Activated CD8-positive, alpha-beta T cell treated with anti-CD3 and anti-CD28 coated beads for 36 hours (primary cell): ENCODE results near the gene CYREN. TPM values are rescaled to one million over a fixed set of nuclear protein-coding genes. Genes with fewer than 3 reads are reported as not detected.

Source experiments
- ATAC-seq: fragments of 200-7000 bp; cut with Tn5 transposase; one replicate; pipeline ENCODE4 v1.10.0; 2021; ENCODE audit warnings: mild to moderate bottlenecking, moderate library complexity
- CTCF ChIA-PET: fragments of 350-600 bp; sonication (Branson Sonifier 250); formaldehyde crosslinking; loops from one replicate; lab custom pipeline; 2021; ENCODE audit warnings: antibody characterized with exemption; lab: Charles Lee
- POLR2A ChIA-PET: fragments of 350-600 bp; sonication (Branson Sonifier 250); formaldehyde crosslinking; loops from one replicate; lab custom pipeline; 2021; ENCODE audit warnings: antibody characterized with exemption; lab: Charles Lee
- DNase-seq: peaks from one replicate; pipeline ENCODE4 v3.0.0-alpha.2; 2020
- H3K27ac Mint-ChIP-seq: one replicate; pipeline ENCODE4 v1.8.0; 2021; ENCODE audit warnings: mild to moderate bottlenecking, mixed read lengths
- H3K27me3 Mint-ChIP-seq: one replicate; pipeline ENCODE4 v1.8.0; 2021; ENCODE audit warnings: mixed read lengths
- H3K36me3 Mint-ChIP-seq: one replicate; pipeline ENCODE4 v1.8.0; 2021; ENCODE audit warnings: low read depth, mixed read lengths
- H3K4me1 Mint-ChIP-seq: one replicate; pipeline ENCODE4 v1.8.0; 2021; ENCODE audit warnings: low read depth, mixed read lengths
- H3K4me3 Mint-ChIP-seq: one replicate; pipeline ENCODE4 v1.8.0; 2021; ENCODE audit warnings: mild to moderate bottlenecking, moderate library complexity, mixed read lengths
- H3K9me3 Mint-ChIP-seq: one replicate; pipeline ENCODE4 v1.8.0; 2021; ENCODE audit warnings: mixed read lengths
- CTCF ChIP-seq: fragments of 200-600 bp; IDR thresholded peaks from one replicate; pipeline ENCODE4 v1.8.0; 2022; ENCODE audit warnings: antibody characterized with exemption, mild to moderate bottlenecking
- intact Hi-C: fragments of 100-400 bp; cut with micrococcal nuclease; formaldehyde crosslinking; loops from one replicate; pipeline ENCODE4 v1.10.0; 2022
- total RNA-seq, 2 experiments: library from RNA; stranded (reverse); gene quantifications; one replicate each; pipeline ENCODE4 v1.2.3, GENCODE V29; 2021

Gene CYREN
- total RNA-seq, 2 experiments from 2014 or later = 32.5 to 35.4 TPM

GRCh38 chr7:135205850-135206249 lies 35.3 kb upstream of the CYREN start:
- H3K4me3 Mint-ChIP-seq = no peak overlapping the region
- H3K4me1 Mint-ChIP-seq = peaks cover 59% of the 10 kb centered on the region
- TF ChIP-seq CTCF = no peak
- ChIA-PET CTCF (no interaction called here), POLR2A (interaction anchor here (1.1 to 1.8 kb wide), 2 partner anchors 17 to 36 kb away, joined by 5 read pairs; partner anchors contain the start of gene CYREN)
- DNase-seq (no peak), ATAC-seq (no peak)
- no peaks in the 10 kb centered on the region for H3K9me3 Mint-ChIP-seq
- intact Hi-C loops = no loop called here
- no peaks in the 10 kb centered on the region for H3K27me3 Mint-ChIP-seq
- peaks cover 42% of the 10 kb centered on the region for H3K36me3 Mint-ChIP-seq
- H3K27ac Mint-ChIP-seq = no peak overlapping the region

GRCh38 chr7:135204876-135205275 lies 34.4 kb upstream of the CYREN start:
- no peak overlapping the region for H3K27ac Mint-ChIP-seq
- H3K36me3 Mint-ChIP-seq = peaks cover 46% of the 10 kb centered on the region
- H3K27me3 Mint-ChIP-seq = no peaks in the 10 kb centered on the region
- intact Hi-C loops = no loop called here
- no peaks in the 10 kb centered on the region for H3K9me3 Mint-ChIP-seq
- ChIA-PET POLR2A (interaction anchor here (1.1 to 1.8 kb wide), 3 partner anchors 10 to 35 kb away, joined by 3 to 5 read pairs (median 5); partner anchors contain the start of gene CYREN), CTCF (no interaction called here)
- H3K4me3 Mint-ChIP-seq = no peak overlapping the region
- no peak for ATAC-seq
- TF ChIP-seq CTCF = no peak
- no peak for DNase-seq
- H3K4me1 Mint-ChIP-seq = peaks cover 53% of the 10 kb centered on the region

GRCh38 chr7:135204341-135204749 lies 33.8 kb upstream of the CYREN start:
- Mint-ChIP-seq H3K27me3 (no peaks in the 10 kb centered on the region), H3K4me3 (no peak overlapping the region), H3K9me3 (no peaks in the 10 kb centered on the region), H3K27ac (no peak overlapping the region), H3K36me3 (peaks cover 50% of the 10 kb centered on the region), H3K4me1 (peaks cover 53% of the 10 kb centered on the region)
- ChIA-PET POLR2A (interaction anchor here (1.2 to 1.8 kb wide), 2 partner anchors 10 to 34 kb away, joined by 3 to 5 read pairs; partner anchors contain the start of gene CYREN), CTCF (no interaction called here)
- DNase-seq = no peak
- intact Hi-C loops = no loop called here
- TF ChIP-seq CTCF = no peak
- ATAC-seq = no peak

GRCh38 chr7:135201350-135201749 lies 30.8 kb upstream of the CYREN start:
- ATAC-seq (no peak), DNase-seq (no peak)
- Mint-ChIP-seq H3K9me3 (no peaks in the 10 kb centered on the region), H3K27ac (no peak overlapping the region), H3K27me3 (no peaks in the 10 kb centered on the region), H3K4me3 (no peak overlapping the region), H3K4me1 (peaks cover 43% of the 10 kb centered on the region), H3K36me3 (peaks cover 51% of the 10 kb centered on the region)
- ChIA-PET POLR2A (interaction anchor here (1.0 kb wide), 1 partner anchor 13 kb away, joined by 3 read pairs; no protein-coding TSS in a partner anchor), CTCF (no interaction called here)
- intact Hi-C loops = no loop called here
- TF ChIP-seq CTCF = no peak

GRCh38 chr7:135200821-135201331 lies 30.4 kb upstream of the CYREN start:
- ChIA-PET CTCF (interaction anchor here (1.0 kb wide), 1 partner anchor 73 kb away, joined by 3 read pairs; no protein-coding TSS in a partner anchor), POLR2A (no interaction called here)
- DNase-seq (no peak), ATAC-seq (no peak)
- Mint-ChIP-seq H3K27me3 (no peaks in the 10 kb centered on the region), H3K9me3 (no peaks in the 10 kb centered on the region), H3K27ac (no peak overlapping the region), H3K4me3 (no peak overlapping the region), H3K4me1 (peaks cover 41% of the 10 kb centered on the region), H3K36me3 (peaks cover 49% of the 10 kb centered on the region)
- intact Hi-C loops = no loop called here
- no peak for TF ChIP-seq CTCF
